Stimulated activated CD4-positive, alpha-beta T cell treated with anti-CD3 and anti-CD28 coated beads, TNF-alpha, amount 100 ng/mL, for 4 hours (primary cell): ENCODE measurements around the gene RGS2.

Experiments
- DNase-seq, 3 experiments: peaks; one replicate each; pipeline ENCODE4 v3.0.0-alpha.2; 2020; ENCODE audit warnings: low read depth in 3 of 3

Gene RGS2

GRCh38 chr1:192795916-192796618 lies 12.8 kb upstream of the RGS2 start:
- DNase-seq = no peak

GRCh38 chr1:192797143-192797542 lies 11.7 kb upstream of the RGS2 start:
- no peak for DNase-seq

GRCh38 chr1:192797891-192798290 lies 10.9 kb upstream of the RGS2 start:
- no peak for DNase-seq

GRCh38 chr1:192801451-192801850 lies 7.4 kb upstream of the RGS2 start:
- no peak for DNase-seq

- DNase-seq = no peak
These were observed 6.4 kb upstream of the RGS2 start for GRCh38 chr1:192802406-192802805.

- no peak for DNase-seq
These were observed 5.3 kb upstream of the RGS2 start for GRCh38 chr1:192803501-192803900.

- peak in 1 of 3 experiments; percentile 9 for DNase-seq
These were observed 3.0 kb upstream of the RGS2 start for GRCh38 chr1:192805832-192806323.

GRCh38 chr1:192807211-192808162 lies 1.4 kb upstream of the RGS2 start:
- DNase-seq = no peak

GRCh38 chr1:192808163-192808517 lies 699 bp upstream of the RGS2 start:
- DNase-seq = peak in 1 of 3 experiments; percentile 5

GRCh38 chr1:192809307-192810252 lies 741 bp downstream of the RGS2 start:
- peak in 1 of 3 experiments; percentile 9 for DNase-seq

- no peak for DNase-seq
These were observed 1.5 kb downstream of the RGS2 start for GRCh38 chr1:192810253-192810880.

GRCh38 chr1:192811006-192811405 lies 2.2 kb downstream of the RGS2 start:
- DNase-seq = no peak

GRCh38 chr1:192811594-192812239 lies 2.9 kb downstream of the RGS2 start:
- no peak for DNase-seq

- no peak for DNase-seq
These were observed 3.8 kb downstream of the RGS2 start for GRCh38 chr1:192812420-192813209.

- no peak for DNase-seq
These were observed 6.0 kb downstream of the RGS2 start for GRCh38 chr1:192814805-192815204.

- DNase-seq = no peak
These were observed 8.4 kb downstream of the RGS2 start for GRCh38 chr1:192817246-192817645.

GRCh38 chr1:192821296-192821695 lies 12.5 kb downstream of the RGS2 start:
- DNase-seq = no peak

- DNase-seq = no peak
These were observed 15.7 kb downstream of the RGS2 start for GRCh38 chr1:192824511-192824910.

- no peak for DNase-seq
These were observed 18.1 kb downstream of the RGS2 start for GRCh38 chr1:192826791-192827546.
